GM12878 (cell line): ENCODE measurements around the gene VTI1A.

ENCODE experiments used
- BCL3 ChIP-seq: IDR thresholded peaks from 2 replicates; pipeline ENCODE4 v1.6.1; 2011; ENCODE audit warnings: borderline replicate concordance, low read depth, mild to moderate bottlenecking, moderate library complexity, low read length; ENCODE audit not compliant: insufficient read depth, poor library complexity, severe bottlenecking
- EZH2 ChIP-seq: IDR thresholded peaks from 2 replicates; pipeline ENCODE4 v1.6.1; 2012; ENCODE audit warnings: low read depth, mild to moderate bottlenecking, control low read depth, inconsistent platforms, low read length, borderline replicate concordance; ENCODE audit not compliant: control insufficient read depth

GRCh38 chr10:112424651-112425050 is 22.4 kb upstream of the VTI1A start:
- TF ChIP-seq EZH2 = no peak
- no peak for TF ChIP-seq BCL3
